Measurements from ENCODE around the gene WBP1L.

WBP1L gene

DNA sequence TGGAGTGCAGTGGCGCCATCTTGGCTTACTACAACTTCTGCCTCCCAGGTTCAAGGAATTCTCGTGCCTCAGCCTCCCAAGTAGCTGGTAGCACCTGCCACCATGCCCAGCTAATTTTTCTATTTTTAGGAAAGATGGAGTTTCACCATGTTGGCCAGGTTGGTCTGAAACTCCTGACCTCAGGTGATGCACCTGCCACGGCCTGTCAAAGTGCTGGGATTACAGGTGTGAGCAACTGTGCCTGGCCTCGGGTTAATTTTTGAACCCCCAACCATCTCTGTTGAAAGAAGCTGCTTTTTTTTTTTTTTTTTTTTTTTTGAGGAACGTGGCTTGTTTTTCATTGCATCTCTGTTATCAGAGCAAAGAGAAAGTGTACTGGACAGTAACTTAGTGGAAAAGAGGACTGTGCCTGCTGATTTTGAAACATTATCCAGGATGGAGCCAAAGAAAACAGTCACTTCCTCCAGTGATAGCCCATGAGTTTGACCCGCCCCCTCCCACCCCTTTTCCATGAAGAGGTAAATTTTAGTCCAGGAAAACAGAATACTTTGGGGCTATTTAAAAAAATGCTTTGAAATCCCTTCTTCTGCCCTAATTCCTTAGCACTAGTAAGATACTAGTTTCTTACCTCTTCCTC lies 38.3 kb downstream of the WBP1L start:
- DNase-seq, result no peak

GRCh38 chr10:102782673-102783551 lies 39.2 kb downstream of the WBP1L start:
- no peak for DNase-seq

GRCh38 chr10:102783568-102783967 lies 39.8 kb downstream of the WBP1L start:
- no peak for DNase-seq

DNA sequence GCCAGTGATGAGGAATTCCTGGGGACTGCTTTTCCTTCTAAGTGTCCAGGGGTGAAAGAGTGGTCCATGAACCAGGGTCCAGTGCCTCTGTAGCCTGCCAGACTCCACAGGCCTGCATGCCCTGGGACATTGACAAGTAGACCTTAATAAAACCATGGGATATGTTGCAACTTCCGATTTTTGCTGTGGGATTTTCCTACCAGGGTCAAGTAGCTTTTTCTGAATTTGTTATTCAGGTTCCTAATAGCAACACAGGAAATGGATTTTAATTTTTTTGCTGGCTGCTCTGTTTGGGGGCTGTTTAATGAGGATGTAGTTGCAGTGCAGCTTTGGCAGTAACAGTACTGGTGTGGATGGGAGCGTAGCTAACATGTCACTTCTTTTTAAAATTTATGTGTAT lies 42.1 kb downstream of the WBP1L start:
- DNase-seq, result no peak

DNA sequence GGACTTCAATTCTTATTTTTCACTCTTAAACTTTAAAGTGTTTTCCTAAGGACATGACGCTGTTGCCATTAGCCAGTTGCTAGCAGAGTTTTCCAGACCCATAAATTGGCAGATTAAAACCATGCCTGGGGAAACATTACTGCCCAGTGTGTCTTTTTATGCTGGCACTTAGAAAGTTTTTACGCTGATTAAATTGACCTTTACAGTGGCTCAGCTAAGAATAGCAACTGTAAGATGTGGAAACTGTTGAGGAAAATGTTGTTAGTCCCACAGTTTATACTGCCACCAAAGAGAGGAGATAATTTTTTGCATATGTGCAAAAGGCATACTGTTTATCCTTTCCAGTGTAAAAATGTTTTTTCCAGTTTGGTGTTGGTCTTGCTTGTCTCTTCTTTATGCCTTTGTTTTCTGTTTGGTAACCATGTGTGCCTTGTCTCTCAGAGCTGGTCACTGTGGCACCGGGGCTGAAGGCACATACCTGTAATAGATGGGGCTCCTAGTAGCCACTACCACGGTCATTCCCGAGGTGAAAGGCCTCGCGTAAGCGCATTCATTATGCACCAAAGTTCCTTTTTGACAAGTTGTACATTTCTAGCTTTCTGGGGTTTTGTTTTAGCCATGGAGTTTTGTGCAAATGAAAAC lies 48.1 kb downstream of the WBP1L start:
- no peak for DNase-seq

DNA sequence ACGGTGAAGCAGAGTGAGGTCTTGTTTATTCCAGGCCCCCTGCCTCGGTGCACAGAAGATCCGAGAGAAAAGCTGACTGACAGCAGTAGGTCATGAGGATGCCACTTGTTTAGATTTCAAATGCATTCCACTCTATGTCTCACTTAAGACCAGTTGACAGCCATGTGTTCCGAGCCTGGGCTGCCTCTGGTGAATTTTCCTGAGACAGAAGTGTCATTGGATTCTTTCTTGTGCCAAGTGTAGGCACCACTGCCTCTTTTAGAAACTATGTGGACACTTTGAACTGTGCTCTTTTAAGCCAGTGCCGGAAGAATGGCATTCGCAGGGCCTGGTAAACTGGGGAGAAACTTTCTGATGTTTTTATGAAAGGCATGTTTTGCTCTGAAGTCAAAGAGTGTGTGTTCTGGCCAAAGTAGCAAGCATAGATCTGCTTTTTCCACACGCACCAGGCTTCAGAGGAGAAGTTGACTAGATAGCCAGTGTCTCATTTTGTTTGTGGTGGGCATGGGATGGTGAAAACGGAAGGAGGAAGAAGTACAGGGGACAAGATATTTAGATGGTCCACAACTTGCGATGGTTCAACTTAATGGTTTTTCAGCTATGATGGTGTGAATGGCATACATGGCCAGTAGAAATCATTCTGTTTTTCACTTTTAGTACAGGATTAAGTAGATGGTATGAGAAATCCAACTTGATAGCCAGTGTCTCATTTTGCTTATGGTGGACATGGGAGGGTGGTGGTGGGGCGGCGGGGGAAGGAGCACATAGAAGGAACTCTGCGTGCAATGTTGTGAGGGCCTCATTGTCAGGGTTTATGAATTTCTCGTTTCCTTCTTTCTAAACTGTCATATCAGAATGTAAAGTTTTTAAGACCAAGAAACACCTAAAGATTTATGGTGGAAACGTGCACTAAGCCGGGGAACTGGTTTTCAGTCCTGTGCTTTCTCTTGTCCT lies 52.0 kb downstream of the WBP1L start:
- DNase-seq, result no peak

DNA sequence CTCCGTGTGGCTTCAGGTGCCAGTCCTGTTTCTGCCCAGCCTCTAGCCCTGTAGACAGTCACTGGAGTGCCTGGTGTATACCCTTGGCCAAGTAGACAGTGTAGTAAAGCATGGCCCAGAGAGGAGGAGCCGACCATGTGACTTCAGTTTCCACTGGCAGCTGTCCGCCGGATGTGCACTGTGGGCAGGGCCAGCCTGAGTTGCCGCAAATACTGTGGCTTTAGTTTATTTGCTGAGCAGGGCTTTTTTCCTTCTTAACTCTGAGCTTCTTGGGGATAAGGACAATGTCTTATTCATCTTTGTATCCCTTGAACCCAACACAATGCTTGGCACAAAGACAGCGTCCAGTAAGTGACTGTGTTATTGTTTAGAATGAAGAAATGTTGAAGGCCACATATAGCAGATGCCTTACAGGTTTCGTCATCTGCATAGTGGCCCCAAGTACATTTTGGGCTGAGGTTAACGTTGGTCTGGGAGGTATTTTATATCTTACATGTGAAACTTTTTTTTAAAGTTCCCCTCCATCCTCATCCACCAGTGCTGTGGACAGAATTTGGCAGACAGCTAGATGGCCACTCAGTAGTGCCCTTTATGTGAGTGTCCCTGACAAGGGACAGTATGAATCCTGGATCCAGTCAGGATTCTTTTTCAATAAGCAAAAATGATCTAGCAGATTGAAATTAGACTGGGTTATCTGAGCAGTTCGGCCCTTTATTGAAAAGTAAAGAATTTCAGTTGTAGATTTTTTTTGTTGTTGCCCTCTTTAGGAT lies 52.8 kb downstream of the WBP1L start:
- DNase-seq, result no peak

DNA sequence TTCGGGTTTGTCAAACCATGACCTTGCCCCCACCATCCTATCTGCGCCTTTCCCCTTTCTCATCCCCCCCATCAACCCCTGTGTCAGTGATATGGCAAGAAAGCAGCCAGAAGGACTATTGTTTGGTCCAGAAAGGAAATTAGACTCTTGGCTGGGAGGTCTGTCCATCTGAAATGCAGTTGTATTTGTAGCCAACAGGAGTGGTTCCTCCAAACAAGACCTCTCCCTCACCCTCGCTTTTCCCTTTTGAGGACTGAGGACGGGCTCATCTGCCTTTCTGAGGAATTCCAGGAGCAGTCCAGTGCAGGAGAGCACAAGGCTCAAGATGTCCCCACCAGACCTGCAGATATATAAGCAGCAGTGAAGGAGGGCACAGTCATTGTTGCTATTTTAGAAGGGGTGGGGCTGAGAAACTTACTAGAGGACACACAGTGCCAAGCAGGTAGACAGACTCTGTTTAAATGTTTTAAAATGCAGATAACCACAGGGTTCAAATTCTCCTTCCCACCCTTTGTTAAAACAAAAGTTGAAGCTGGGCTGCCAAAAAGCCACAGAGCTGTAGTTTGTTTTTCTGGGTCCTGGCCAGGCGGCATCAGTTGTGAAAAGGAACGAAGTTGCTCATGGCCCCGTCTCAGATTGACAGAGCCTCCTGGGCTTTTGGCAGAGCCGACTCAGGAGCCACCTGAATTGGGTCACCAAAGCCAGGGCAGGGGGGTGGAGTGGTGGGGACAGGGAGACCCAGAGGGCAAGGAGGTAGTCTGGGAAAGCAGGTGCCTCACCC lies 56.1 kb downstream of the WBP1L start:
- DNase-seq, result no peak

GRCh38 chr10:102800611-102801335 lies 57.0 kb downstream of the WBP1L start:
- no peak for DNase-seq

DNA sequence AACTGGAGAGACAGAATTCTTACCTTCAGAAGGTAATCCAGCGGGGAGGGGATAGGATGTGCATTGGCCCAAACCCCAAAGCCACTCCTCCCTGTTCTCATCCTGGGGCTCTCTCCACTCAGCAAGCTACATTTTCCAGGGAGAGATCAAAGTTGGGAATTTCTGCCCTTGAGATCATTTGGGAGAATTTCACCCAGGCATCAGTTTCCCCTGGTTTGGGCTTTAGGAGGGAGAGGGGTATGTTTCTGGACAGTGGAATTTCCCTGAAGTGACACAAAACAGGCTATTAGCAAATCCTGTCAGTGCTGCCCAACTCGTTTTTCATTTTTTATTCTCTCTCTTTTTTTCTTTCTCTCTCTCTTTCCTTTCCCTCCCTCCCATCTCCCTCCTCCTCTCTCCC lies 57.7 kb downstream of the WBP1L start:
- no peak for DNase-seq

DNA sequence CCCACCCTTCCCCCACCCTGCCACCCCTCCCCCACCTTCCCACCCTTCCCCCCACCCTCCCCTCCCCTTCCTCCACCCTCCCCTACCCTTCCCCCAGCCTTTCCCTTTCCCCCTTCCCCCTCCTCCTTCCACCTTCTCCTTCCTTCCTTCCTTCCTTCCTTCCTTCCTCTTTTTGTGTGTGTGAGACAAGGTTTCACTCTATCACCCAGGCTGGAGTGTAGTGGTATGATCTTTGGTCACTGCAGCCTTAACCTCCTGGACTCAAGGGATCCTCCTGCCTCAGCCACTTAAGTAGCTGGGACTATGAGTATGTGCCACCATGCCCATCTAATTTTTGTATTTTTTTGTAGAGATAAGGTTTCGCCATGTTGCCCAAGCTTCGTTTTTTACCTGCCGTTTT lies 58.2 kb downstream of the WBP1L start:
- no peak for DNase-seq

GRCh38 chr10:102802920-102803534 lies 59.3 kb downstream of the WBP1L start:
- no peak for DNase-seq

GRCh38 chr10:102804382-102805055 lies 60.8 kb downstream of the WBP1L start:
- DNase-seq, result no peak

DNA sequence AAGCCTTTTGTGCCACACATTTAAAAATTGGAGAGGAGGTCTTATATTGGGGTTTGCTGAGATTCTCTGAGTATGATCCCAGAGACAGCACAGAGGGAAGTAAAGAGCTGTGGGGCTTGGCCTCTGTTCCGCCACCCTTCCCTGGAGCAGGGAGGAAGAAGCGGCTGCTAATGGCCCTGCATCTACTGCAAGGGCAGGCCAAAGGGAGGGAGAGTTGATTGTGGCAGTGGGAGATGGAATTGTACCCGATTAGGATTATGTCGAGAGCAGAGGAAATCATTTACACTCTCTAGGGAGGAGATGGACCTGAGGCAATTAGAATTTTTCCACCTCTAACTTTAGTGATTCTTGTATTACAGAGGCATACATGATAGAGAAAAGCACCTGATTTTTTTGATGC lies 64.6 kb downstream of the WBP1L start:
- no peak for DNase-seq

GRCh38 chr10:102811346-102811745 lies 67.6 kb downstream of the WBP1L start:
- no peak for DNase-seq

GRCh38 chr10:102812231-102812876 lies 68.6 kb downstream of the WBP1L start:
- DNase-seq, result no peak

DNA sequence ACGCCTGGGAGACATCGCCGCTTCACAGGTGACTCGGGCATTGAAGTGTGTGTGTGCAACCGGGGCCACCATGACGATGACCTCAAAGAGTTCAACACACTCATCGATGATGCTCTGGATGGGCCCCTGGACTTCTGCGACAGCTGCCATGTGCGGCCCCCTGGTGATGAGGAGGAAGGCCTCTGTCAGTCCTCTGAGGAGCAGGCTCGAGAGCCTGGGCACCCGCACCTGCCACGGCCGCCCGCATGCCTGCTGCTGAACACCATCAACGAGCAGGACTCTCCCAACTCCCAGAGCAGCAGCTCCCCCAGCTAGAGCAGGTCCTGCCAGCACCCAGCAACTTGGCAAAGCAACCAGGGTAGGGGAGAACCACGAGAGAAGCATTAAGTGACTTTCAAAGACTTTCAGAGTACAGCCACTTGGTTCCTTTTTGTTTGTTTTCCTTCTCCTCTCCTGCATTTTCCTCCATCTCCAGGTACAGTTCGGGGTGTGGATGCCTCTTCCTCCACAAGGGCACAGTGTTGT lies 69.3 kb downstream of the WBP1L start:
- no peak for DNase-seq

DNA sequence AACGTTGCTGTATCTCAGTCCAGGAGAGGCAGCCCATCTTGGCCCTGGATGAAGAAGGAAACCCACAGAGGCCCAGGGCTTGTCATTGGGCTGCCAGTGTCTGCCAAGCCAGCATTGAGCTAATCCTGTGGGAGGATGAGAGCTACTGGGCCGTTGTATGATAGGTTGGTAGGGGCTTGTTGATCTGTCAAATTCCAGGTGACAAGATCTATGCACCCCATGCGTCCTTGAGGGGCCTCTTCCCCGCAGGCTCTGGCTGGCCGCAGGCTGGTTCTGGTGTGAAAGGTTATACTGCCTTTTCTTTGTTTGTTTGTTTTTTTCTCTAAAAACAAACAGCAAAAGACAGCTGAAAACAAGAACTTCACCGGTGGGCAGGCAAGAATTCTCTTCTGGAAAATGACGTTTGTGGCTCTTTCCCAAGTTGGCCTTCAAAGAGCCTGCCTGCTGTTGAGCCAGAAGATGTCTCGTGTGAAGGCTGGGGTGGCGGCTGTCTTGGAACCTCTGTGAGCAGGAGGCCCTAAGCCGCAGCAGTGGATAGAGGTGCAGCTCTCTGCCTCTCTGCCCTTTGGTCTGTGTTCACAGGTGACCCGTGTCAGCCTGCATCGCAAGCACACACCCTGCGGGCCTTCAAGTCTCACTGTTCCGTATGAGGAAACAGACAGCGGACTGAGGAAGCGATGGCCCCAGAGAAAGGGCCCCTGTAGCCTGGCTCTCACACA lies 70.1 kb downstream of the WBP1L start:
- no peak for DNase-seq

All from NCI-H2029 treated with DMSO at 0.1 percent for 48 hours (cell line).